Lung (tissue), 12 donors: ENCODE results near the gene YTHDF1. TPM values are rescaled to one million over a fixed set of nuclear protein-coding genes. Genes with fewer than 3 reads are reported as not detected.
A peak's percentile ranks its signal among the peaks of the same experiment; 100 is the strongest.

Source experiments
- ATAC-seq: fragments of 200-7000 bp; cut with Tn5 transposase; one replicate; pipeline ENCODE4 v1.9.1; 2020; ENCODE audit warnings: moderate number of reproducible peaks; ENCODE audit not compliant: insufficient read depth, low FRiP score
- DNase-seq, 3 donors: peaks; one replicate each; pipeline ENCODE4 v3.0.0-alpha.2; 2013 to 2017
- H3K27ac ChIP-seq, 2 donors: one replicate each; pipeline ENCODE4 v1.5.1; 2013; ENCODE audit warnings: mild to moderate bottlenecking in 2 of 2, moderate library complexity in 2 of 2, control low read depth in 1 of 2, inconsistent platforms in 1 of 2, low read depth in 1 of 2, low read length in 1 of 2
- H3K27me3 ChIP-seq, 3 donors: one replicate each; pipeline ENCODE4 v1.5.1; 2013; ENCODE audit warnings: low read length in 2 of 3; ENCODE audit not compliant: control insufficient read depth in 3 of 3, insufficient read depth in 3 of 3
- H3K36me3 ChIP-seq, 4 donors: one replicate each; pipeline ENCODE4 v1.5.1; 2013; ENCODE audit warnings: low read length in 4 of 4, mild to moderate bottlenecking in 1 of 4, moderate library complexity in 1 of 4; ENCODE audit not compliant: control insufficient read depth in 4 of 4, insufficient read depth in 4 of 4
- H3K4me1 ChIP-seq, 5 donors: one replicate each; pipeline ENCODE4 v1.5.1; 2013; ENCODE audit warnings: low read length in 5 of 5, mild to moderate bottlenecking in 2 of 5, moderate library complexity in 1 of 5; ENCODE audit not compliant: control insufficient read depth in 5 of 5, insufficient read depth in 5 of 5
- H3K4me3 ChIP-seq: one replicate; pipeline ENCODE4 v1.5.1; 2013; ENCODE audit warnings: mild to moderate bottlenecking, control low read depth, moderate library complexity
- H3K9ac ChIP-seq, 2 donors: one replicate each; pipeline ENCODE4 v1.5.1; 2013; ENCODE audit warnings: low read length in 2 of 2, control low read depth in 1 of 2; ENCODE audit not compliant: insufficient read depth in 1 of 2
- H3K9me3 ChIP-seq, 4 donors: one replicate each; pipeline ENCODE4 v1.5.1; 2013; ENCODE audit warnings: low read length in 3 of 4, mild to moderate bottlenecking in 1 of 4, moderate library complexity in 1 of 4; ENCODE audit not compliant: control insufficient read depth in 4 of 4, insufficient read depth in 3 of 4
- CTCF ChIP-seq: IDR thresholded peaks from 2 replicates; pipeline ENCODE4 v1.5.1; 2012; ENCODE audit warnings: mild to moderate bottlenecking; ENCODE audit errors: control extremely low read depth, extremely low read depth
- WGBS, 2 donors: extraction: QIAGEN DNeasy Blood & Tissue Kit; methylation state at CpG; one replicate each; pipeline ENCODE4 v1.1.7; 2013; 5-methylcytosine and 5-hydroxymethylcytosine counted together
- polyA plus RNA-seq, 2 donors: library from polyadenylated mRNA; stranded (reverse); fragments of 200-250 nt; gene quantifications; one replicate each; pipeline ENCODE4 v1.2.1, GENCODE V29; 2013
- total RNA-seq, 2 donors: library from RNA; depleted of rRNA in 1 of 2; stranded (reverse); fragments of >200 nt in 1 of 2; gene quantifications; one replicate each; pipeline ENCODE4 v1.2.1, GENCODE V29; 2014 to 2021
- donor health status: control.
- donor health status: control.
- donor health status: Bipolar disorder and iron deficiency.
- donor health status: healthy.
- donor health status: DM: yes; HTN: yes; CAD: no.

The YTHDF1 gene
- total and polyA plus RNA-seq, 4 donors, result 21.9 to 33.8 (median 24.1) TPM

DNA sequence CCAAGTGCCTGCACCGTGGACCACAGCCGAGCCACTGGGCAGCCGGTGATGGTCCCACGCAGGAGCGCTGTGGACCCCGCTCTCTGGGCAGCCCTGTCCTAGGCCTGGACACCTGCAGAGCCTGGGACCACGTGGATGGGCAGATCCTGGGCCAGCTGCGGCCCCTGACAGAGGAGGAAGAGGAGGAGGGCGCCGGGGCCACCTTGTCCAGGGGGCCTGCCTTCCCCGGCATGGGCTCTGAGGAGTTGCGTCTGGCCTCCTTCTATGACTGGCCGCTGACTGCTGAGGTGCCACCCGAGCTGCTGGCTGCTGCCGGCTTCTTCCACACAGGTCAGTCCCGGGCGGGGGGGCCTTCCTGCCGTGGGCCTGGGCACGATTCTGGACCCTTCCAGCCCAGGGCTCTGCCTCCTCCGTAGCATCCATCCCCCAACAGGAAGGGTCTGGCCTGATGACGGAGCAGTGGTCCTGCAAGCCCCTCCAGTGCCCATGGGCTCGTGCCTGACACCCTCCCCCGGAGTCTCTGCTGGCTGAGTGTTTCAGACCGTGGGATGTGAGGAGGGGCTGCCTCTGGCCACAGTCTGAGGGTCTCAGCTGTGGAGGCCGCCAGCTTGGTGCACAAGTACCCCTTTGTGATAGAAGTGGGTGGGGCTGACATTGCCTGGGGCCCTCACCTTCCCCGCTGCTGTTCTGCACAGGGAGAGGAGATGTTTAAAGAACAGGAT is 20.3 kb upstream of the YTHDF1 start:
- WGBS, 2 donors, result 78 to 88% methylated on average over 25 to 26 of the region's 26 CpGs
- H3K27me3 ChIP-seq, result no peaks in the 10 kb centered on the region
- H3K9ac ChIP-seq, result no peak overlapping the region
- H3K36me3 ChIP-seq, result no peaks in the 10 kb centered on the region
- TF ChIP-seq CTCF, result no peak
- no peak overlapping the region for H3K4me3 ChIP-seq
- DNase-seq (no peak), ATAC-seq (no peak)
- no peak overlapping the region for H3K27ac ChIP-seq
- H3K4me1 ChIP-seq, result peaks cover 0 to 15% (median 0%) of the 10 kb centered on the region in 5 donors
- H3K9me3 ChIP-seq, result no peaks in the 10 kb centered on the region

GRCh38 chr20:63235399-63235983 is 19.6 kb upstream of the YTHDF1 start, which contains the start of gene BIRC7:
Gene BIRC7, plus strand, starts transcription at chr20:63235905. Its CDS starts 192 bp downstream, at chr20:63236097.
- H3K4me1 ChIP-seq, result peaks cover 0 to 23% (median 2%) of the 10 kb centered on the region in 5 donors
- no peaks in the 10 kb centered on the region for H3K36me3 ChIP-seq
- peaks cover 0 to 3% (median 0%) of the 10 kb centered on the region in 4 donors for H3K9me3 ChIP-seq
- H3K27me3 ChIP-seq, result no peaks in the 10 kb centered on the region
- no peak for TF ChIP-seq CTCF
- H3K27ac ChIP-seq, result no peak within 1 kb of the TSS
- 42 to 47% methylated on average over 13 to 17 of the region's 17 CpGs for WGBS, 2 donors
- H3K9ac ChIP-seq, result no peak within 1 kb of the TSS
- no peak within 1 kb of the TSS for H3K4me3 ChIP-seq
- DNase-seq (peak in 1 of 3 donors; percentile 29), ATAC-seq (no peak)

DNA sequence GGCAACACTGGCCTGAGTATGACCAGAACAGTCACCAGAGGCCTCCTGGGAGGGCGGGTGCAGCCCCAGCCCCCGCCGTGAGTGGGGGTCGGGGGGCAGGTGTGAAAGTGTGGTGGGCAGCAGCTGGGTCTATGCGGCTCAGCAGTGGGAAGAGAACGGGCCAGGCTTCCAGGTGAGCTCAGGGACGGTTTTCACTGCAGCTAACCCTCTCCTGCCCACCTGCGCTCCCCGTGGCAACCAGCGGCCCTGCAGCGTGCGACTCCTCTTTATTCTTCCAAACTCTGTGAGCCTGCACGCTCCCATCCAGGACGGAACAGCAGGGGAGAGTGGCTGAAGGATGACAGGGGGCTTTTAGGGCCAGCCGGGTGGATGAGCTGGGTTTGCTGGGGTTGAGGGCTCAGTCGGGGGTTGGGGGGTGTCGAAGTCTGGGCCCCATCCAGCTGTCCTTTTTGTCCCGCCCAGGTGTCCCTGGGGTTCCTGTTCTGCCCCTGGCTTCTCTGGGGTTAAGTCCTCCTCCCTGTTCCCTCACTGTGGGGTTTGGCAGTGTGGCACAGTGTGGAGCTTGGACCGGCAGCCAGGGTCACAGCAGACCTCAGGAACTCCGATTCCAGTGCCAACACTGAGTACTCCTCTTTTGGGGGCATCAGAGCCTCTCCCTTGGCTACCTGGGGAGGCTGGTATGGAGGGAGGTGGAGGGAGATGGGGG is 18.9 kb upstream of the YTHDF1 start:
- Histone ChIP-seq H3K9ac (no peak overlapping the region), H3K36me3 (no peaks in the 10 kb centered on the region), H3K9me3 (peaks cover 0 to 3% (median 0%) of the 10 kb centered on the region in 4 donors), H3K4me3 (no peak overlapping the region), H3K27me3 (no peaks in the 10 kb centered on the region), H3K4me1 (peaks cover 0 to 27% (median 2%) of the 10 kb centered on the region in 5 donors), H3K27ac (no peak overlapping the region)
- DNase-seq (peak in 1 of 3 donors; percentile 21), ATAC-seq (no peak)
- no peak for TF ChIP-seq CTCF
- 16 to 21% methylated on average over 20 of the region's 20 CpGs for WGBS, 2 donors
